NCI-H146 (cell line): Measurements from ENCODE around the gene OSBP2.
"Not testable (repeated sequence)": the region's sequence is repeated elsewhere in the genome, so short reads cannot be mapped to it uniquely, and the experiment has no call there.

Experiments used
- DNase-seq: peaks from one replicate; lab custom pipeline; 2025; lab: John Stamatoyannopoulos, UW

OSBP2 gene

DNA sequence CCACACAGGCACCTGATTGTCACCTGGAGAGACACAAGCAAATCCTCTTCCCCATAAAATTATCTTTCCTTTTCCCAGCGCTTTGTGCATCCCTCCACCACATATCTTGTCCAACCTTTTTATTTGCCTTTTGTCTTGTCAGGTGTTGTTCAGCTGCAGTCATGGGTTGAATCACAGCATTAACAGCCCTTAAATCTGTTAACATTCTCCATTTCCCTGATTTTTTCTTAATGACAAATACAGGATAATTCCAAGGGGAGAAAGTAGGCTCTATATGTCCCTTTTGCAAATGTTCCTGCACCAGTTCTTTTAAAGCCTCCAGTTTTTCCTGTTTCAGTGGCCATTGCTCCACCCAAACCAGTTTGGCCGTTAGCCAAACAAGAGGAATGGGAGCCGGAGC lies 18.1 kb upstream of the OSBP2 start:
- DNase-seq, result not testable (repeated sequence)

DNA sequence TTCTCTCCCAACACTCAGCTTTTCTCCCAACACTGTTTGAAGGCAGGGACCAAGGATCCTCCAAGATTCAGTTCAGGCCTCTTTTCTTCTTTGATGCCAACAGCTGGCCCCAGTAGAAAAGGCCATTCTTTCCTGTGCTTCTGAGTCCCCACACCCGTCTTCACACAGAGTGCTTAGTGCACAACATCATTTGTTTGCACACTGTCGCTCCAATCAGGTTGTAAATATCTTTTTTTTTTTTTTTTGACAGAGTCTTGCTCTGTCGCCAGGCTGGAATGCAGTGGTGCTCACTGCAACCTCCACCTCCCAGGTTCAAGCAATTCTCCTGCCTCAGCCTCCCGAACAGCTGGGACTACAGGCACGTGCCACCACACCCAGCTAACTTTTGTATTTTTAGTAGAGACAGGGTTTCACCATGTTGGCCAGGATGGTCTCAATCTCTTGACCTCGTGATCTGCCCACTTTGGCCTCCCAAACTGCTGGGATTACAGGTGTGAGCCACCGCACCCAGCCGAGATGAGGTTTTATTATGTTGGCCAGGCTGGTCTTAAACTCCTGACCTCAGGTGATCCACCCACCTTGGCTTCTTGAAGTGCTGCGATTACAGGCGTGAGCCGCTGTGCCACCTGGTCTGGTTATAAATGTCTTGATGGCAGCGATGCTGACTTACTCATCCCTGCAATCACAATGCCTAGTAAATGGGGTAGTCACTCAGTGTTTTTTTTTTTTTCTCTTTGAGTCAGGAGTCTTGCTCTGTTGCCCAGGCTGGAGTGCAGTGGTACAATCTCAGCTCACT lies 14.6 kb upstream of the OSBP2 start:
- DNase-seq, result not testable (repeated sequence)

GRCh38 chr22:30680991-30681770 lies 13.5 kb upstream of the OSBP2 start:
- no peak for DNase-seq

DNA sequence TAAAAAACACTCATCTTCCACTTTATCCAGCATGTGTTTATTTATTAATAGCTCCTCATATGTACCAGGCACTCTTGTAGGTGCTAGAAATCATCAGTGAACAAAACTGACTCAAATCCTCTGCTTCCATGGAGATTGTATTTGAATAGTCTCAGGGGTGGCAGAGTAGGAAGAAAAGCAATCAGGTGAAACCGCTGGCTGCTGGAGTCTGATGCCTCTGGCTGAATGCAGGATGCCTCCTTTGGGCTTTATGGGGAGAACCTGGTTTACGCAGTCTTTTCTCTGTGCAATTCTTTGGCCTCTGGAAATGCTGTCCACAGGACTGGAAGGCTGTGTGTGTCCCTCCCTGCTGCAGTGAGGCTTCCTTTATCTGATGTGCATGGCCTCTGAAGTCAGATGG lies 12.8 kb upstream of the OSBP2 start:
- DNase-seq, result no peak

DNA sequence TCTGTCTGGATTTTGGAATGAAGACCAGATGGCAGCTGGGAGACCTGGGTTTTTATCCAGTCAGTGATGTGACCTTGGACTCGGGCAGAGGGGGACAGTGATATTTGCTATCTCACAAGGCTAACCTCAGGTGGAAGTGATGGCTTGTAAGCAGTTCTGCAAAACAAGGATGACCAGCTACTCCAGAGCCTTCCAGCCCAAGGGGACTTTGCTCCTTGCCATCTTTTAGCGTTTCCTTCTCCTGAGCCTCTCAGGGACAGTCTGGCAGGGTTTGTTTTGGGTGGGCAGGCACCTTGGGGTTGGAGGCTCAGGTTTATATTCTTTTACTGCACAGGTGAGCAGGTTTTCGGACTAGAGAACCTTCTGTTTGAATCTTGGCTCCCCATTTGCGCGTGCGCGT lies 9.5 kb upstream of the OSBP2 start:
- DNase-seq, result no peak

- no peak for DNase-seq
These were observed 7.3 kb upstream of the OSBP2 start for GRCh38 chr22:30687358-30687757.

- no peak for DNase-seq
These were observed 5.1 kb upstream of the OSBP2 start for GRCh38 chr22:30689622-30690021.

- DNase-seq, result no peak
These were observed 3.5 kb upstream of the OSBP2 start for GRCh38 chr22:30691204-30691603.

DNA sequence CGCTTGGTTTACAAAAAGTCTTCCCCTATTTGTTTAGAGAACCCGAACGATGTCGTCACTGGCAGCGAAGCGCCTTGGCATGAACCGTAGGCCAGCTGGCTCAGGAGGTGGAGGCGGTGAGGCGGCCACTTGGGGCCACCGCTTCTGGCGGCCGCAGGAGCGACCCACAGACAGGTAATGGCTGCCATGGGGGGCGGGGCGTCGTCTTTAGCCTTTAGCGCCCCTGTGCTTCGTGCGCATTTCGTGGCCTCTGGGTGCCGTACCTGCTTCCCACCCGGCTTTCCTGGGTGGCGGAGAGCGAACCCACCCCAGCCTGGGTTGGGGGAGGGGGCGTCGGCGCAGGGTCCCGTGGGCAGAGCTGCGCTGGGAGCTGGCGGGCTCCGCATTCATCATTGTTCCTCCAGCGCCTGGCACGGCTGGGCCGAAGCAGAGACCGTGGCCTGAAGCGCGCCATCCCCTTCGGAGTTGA lies 469 bp upstream of the OSBP2 start:
- DNase-seq, result peak; percentile 73

- DNase-seq, result no peak
These were observed 727 bp downstream of the OSBP2 start for GRCh38 chr22:30695351-30695851.

DNA sequence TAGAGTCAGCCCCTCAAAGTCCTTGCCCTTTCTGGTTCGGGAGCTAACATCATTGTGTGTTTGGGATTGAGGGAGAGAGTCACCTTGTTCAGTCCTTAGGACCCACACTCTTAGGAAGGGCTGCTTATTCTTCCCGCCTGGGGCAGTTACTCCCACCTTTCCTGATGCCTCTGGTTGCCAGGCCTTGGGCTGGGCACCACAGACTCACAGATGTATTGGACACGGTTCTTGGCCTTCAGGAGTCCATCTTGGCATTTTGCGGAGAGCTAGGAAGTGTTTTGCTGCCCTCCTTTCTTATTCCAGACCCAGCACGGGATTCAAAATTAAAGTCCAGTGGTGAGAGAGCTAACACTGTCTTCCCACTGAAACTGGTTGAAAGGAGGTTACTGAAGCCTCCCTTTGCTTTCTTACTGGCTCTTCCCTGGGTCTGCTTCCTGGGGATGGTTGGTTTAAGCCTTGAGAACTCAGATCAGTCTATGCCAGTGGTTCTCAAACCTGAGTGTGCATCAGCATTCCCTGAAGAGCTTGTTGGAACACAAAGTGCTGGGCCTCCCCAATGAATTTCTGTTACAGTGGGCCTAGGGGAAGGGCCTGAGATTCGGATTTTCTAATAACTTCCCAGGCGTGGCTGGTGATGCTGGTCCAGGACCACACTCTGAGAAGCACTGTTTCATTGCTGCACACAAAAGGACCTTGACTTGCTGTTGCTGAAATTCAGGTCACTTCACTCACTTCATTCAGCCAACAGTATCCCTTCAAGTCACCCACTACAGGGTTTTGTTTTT lies 1.4 kb downstream of the OSBP2 start:
- no peak for DNase-seq

DNA sequence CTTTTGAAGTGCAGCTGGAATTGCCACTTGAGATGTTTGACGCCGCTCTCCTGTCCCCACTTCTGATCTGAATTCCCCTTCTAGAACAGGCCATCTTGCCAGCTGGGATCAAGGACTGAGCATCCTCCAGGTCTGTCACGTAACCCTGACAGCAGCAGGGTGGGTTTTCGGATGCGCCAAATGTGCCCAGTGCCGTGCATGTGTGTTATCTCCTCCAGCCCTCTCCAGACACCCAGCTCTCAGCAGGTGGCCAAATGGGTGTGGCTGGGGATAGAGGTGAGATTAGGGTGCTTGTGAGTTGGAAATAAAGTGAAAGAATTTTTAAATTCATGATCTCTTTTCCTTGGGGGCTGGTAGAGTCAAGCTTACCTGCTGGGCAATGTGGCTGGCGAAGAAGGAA lies 3.3 kb downstream of the OSBP2 start:
- DNase-seq, result no peak

GRCh38 chr22:30701872-30702271 lies 7.2 kb downstream of the OSBP2 start:
- no peak for DNase-seq

- DNase-seq, result no peak
These were observed 8.2 kb downstream of the OSBP2 start for GRCh38 chr22:30702856-30703255.

- no peak for DNase-seq
These were observed 10.3 kb downstream of the OSBP2 start for GRCh38 chr22:30704978-30705377.

DNA sequence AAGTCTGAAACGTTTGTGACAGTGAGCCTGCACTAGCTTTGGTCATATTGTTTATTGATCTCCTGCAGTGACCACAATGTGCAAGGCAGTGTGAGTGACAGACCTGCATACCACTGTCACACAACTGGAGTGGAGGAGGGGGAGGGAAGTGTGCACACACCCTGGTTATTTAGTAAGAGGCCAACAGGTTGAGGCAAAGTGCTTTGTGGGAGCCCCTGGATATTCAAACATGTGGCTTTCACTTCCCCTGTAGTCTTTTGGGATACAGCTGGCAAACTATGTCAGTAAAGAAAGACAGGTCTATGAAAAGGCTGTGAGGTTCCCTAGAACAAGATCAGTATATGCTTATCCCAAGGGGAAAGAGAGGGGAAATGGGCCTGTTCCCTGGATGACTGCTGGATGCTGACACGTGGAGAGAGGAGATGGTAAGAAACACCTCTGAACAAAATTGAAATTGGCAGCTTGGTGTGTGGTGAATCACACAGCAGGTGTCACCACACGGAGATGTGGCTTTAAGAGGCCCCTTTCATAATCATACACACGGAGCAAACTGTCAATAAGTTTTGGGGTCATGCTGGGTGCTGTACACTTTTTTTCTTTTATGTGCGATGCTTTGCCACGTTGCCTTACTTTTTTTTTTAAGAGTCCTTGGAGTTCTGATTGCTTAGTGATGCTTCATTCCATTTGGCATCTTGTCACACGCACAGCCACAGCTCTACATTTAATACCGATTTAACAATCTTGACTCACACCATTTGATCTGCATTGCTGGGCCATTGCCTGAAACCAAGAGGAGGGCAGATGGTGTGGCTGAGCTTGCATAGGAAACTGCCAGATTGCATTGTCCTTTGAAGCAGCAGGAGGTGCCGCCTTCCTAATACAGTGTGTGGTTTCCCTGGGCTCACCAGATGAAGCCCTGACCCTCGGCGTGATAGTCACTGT lies 11.3 kb downstream of the OSBP2 start:
- DNase-seq, result peak; percentile 73

GRCh38 chr22:30709980-30710379 lies 15.3 kb downstream of the OSBP2 start:
- not testable (repeated sequence) for DNase-seq

DNA sequence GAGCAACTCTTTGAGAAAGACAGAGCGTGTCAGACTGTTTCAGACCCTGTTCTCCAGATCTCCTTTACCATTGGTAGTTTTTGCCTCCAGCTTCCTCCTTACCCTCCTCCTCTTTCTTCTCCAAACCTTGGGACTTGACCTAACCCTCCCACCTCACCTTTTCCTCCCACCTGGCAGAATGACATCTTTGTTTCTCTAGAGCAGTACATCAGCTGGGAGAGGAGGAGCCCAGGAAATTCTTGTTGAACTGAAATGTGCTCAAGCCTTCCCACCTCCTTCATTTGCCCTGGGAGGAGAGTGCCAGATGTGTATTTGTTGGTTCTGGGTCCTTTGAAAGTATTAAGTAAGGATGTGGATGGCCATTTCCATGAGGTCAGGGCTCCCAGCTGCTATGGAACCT lies 17.4 kb downstream of the OSBP2 start:
- no peak for DNase-seq

DNA sequence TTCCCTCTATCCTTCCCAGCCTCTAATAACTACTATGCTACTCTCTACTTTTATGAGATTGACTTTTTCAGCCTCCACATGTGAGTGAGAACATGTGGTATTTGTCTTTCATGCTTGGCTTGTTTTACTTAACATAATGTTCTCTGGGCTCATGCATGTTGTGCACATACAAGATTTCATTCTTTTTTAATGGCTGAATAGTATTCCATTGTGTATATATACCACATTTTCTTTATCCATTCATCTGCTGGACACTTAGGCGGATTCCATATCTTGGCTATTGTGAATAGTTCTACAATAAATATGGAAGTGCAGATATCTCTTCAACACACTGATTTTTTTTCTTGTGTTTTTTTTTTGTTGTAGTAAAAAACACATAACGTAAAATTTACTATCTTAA lies 19.4 kb downstream of the OSBP2 start:
- DNase-seq, result no peak

DNA sequence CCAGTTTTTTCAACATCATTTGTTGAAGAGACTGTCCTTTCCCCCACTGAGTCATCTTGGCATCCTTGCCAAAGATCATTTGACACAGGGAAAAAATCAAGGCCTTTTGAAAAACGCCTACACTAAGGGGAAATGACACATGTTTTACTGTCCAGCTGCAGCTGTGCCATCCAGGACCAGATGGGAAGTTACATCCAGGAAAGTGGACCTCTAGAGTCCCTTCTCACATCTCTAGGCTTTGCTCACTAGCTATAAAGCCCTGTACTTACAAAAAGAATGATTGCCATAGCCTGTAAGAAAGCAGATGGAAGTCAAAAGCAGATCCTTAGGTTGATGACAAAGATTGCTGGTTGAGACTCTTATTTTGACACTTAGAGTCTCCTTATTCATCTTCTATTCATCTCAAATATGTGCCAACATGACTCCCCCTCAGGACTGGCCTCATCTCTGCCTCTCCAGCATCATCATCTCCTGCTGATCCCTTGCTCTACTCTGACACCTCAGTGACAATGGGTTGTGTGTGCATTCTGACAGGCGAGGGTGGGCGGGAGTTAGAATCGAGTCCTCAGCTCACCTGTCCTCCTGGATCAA lies 22.8 kb downstream of the OSBP2 start:
- DNase-seq, result no peak

GRCh38 chr22:30717952-30718351 lies 23.3 kb downstream of the OSBP2 start:
- DNase-seq, result no peak
